ENCODE measurements around the gene NTF3. TPM values are rescaled to one million over a fixed set of nuclear protein-coding genes. Genes with fewer than 3 reads are reported as not detected.

Gene NTF3
- total and polyA plus RNA-seq, 7 donors: 0.16 to 0.62 (median 0.29) TPM

DNA sequence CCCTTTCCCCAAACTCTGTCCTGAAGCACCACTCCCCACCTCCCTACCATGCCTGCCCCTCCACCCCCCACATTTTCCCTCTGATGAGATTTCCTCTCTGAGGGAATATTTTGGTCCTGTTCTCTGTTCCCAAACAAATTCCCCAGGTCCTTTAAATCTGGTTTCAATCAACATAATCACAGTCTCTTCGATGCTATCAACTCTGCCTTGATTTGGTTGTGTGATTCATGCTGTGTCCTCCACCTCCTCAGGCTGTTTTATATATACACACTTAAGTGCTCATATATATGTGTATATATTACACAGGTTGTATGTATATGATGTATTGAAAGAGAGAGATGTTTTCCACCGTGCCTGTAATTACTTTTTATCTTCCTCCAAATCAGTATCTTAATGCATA, 36.0 kb downstream of the NTF3 start:
- Histone ChIP-seq H3K4me1 (no peaks in the 10 kb centered on the region), H3K27me3 (ENCODE audit: insufficient read depth in 3 of 3, low read length in 2 of 3) (no peaks in the 10 kb centered on the region), H3K27ac (no peak overlapping the region), H3K4me3 (no peak overlapping the region), H3K36me3 (ENCODE audit: insufficient read depth in 1 of 2, low read depth in 1 of 2) (no peaks in the 10 kb centered on the region), H3K9me3 (no peaks in the 10 kb centered on the region)
- intact Hi-C loops (cut with DNase I): no loop called here
- TF ChIP-seq, protein P1, sequence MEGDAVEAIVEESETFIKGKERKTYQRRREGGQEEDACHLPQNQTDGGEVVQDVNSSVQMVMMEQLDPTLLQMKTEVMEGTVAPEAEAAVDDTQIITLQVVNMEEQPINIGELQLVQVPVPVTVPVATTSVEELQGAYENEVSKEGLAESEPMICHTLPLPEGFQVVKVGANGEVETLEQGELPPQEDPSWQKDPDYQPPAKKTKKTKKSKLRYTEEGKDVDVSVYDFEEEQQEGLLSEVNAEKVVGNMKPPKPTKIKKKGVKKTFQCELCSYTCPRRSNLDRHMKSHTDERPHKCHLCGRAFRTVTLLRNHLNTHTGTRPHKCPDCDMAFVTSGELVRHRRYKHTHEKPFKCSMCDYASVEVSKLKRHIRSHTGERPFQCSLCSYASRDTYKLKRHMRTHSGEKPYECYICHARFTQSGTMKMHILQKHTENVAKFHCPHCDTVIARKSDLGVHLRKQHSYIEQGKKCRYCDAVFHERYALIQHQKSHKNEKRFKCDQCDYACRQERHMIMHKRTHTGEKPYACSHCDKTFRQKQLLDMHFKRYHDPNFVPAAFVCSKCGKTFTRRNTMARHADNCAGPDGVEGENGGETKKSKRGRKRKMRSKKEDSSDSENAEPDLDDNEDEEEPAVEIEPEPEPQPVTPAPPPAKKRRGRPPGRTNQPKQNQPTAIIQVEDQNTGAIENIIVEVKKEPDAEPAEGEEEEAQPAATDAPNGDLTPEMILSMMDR (IDR thresholded peaks at IDR 0.05): no peak
- 78 to 85% (median 82%) methylated on average over 2 of the region's 2 CpGs for WGBS, 3 donors
- DNase-seq (no peak), ATAC-seq (no peak)

DNA sequence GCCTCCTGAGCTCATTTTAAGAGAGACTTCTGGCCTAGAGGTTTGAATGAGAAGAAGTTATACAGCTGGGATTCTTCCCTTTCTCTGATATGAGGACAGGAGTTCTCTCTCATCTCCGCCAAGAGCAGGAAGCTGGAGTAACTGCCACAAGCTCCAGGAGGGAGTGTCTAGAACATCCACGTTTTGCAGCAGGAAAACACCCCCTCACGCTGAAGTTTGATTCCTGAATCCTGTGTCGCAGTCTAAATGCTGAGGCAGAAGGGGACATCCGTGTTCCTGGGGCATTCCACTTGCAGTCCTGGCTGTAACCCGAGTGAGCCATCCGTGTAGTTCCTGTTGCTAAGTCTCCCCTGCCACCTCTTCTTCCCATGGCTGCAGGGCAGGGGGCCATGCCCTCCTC, 38.3 kb downstream of the NTF3 start:
- Histone ChIP-seq H3K36me3 (ENCODE audit: insufficient read depth in 1 of 2, low read depth in 1 of 2) (no peaks in the 10 kb centered on the region), H3K27ac (no peak overlapping the region), H3K4me1 (no peaks in the 10 kb centered on the region), H3K9me3 (no peaks in the 10 kb centered on the region), H3K27me3 (ENCODE audit: insufficient read depth in 3 of 3, low read length in 2 of 3) (peaks cover 0 to 7% (median 0%) of the 10 kb centered on the region in 3 donors), H3K4me3 (no peak overlapping the region)
- 60 to 66% (median 60%) methylated on average over 7 of the region's 7 CpGs for WGBS, 3 donors
- intact Hi-C loops (cut with DNase I): no loop called here
- no peak for DNase-seq
- TF ChIP-seq, protein P1 (IDR thresholded peaks at IDR 0.05): no peak
- ATAC-seq: no peak

DNA sequence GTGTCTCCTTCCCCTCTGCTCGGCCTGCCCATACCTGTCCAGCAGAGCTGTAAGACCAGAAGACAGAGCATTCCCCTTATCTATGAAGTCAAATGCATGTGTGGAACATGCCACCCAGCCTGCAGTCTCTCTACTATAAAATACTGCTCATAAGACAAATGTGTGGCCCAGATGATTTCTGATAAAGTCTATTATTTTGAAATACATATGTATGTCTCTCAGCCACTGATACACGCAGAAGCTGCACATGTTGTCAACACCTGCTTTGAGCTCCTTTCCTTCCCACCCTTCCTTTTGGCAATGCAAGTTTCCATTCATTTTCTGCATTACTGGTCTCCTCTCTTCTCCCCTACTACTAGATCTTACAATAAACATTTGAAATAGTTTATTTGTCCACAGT, 38.8 kb downstream of the NTF3 start:
- H3K27me3 ChIP-seq (ENCODE audit: insufficient read depth in 3 of 3, low read length in 2 of 3): peaks cover 0 to 7% (median 0%) of the 10 kb centered on the region in 3 donors
- WGBS, 3 donors: 73 to 83% (median 80%) methylated on average over 2 of the region's 2 CpGs
- DNase-seq (no peak), ATAC-seq (no peak)
- no peaks in the 10 kb centered on the region for H3K4me1 ChIP-seq
- no peak overlapping the region for H3K4me3 ChIP-seq
- H3K27ac ChIP-seq: no peak overlapping the region
- intact Hi-C loops (cut with DNase I): no loop called here
- TF ChIP-seq, protein P1 (IDR thresholded peaks at IDR 0.05): no peak
- no peaks in the 10 kb centered on the region for H3K9me3 ChIP-seq
- no peaks in the 10 kb centered on the region for H3K36me3 ChIP-seq (ENCODE audit: insufficient read depth in 1 of 2, low read depth in 1 of 2)

DNA sequence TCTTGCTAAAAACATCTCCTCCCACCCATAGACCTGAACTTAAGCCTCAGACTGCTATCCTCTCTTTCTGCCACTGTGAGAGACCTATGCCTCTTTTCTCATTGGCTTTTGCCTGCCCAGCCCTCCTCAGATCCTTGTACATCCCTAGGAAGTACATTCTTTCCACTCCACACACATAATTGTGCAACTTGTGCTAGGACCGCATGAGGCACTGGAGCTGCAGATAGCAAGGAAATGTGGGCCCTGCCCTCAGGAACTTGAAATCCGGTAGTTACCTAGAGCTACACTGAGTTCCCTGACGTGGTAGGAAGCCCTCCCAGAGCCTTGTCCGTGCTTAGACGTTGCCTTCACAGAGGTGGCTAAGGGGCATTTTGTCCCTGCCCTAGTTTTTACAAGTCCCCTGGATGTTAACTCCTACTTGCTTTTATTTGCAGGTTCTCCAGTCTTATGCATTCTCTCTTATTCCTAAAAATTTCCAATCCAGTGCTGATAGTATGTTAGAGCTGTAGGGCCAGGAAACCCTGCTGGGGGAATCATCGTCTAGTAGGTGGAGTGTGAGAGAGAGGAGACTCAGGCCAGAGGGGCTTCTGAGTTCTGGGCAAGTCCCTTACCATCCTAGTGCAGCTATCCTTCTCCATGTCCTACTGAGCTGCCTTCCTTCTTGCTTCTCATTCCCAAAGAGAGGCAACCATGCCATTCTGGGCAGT, 41.3 kb downstream of the NTF3 start:
- Histone ChIP-seq H3K4me1 (no peaks in the 10 kb centered on the region), H3K27ac (no peak overlapping the region), H3K9me3 (no peaks in the 10 kb centered on the region), H3K36me3 (ENCODE audit: insufficient read depth in 1 of 2, low read depth in 1 of 2) (no peaks in the 10 kb centered on the region), H3K4me3 (no peak overlapping the region), H3K27me3 (ENCODE audit: insufficient read depth in 3 of 3, low read length in 2 of 3) (peaks cover 0 to 7% (median 0%) of the 10 kb centered on the region in 3 donors)
- TF ChIP-seq, protein P1 (IDR thresholded peaks at IDR 0.05): no peak
- DNase-seq (no peak), ATAC-seq (no peak)
- 80 to 85% (median 83%) methylated on average over 6 of the region's 6 CpGs for whole genome bisulfite sequencing, 3 donors
- intact Hi-C loops (cut with DNase I): no loop called here

DNA sequence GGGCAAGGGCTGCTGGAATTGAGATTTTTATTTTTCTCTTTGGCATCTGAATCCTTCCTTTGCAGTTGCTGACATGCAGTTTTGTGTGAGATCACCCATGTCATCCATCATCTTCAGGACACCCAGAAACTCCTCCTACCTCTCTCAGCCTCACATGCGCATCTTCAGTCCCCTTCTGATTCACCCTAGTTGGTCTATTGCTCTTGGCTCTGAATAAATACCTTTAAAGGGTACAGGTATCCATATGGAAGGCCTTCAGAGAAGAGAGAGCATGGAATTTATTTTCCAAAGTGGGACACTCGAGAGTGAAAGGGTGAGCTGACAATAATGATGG, 41.8 kb downstream of the NTF3 start:
- no peak for ATAC-seq
- H3K27ac ChIP-seq: no peak overlapping the region
- H3K27me3 ChIP-seq (ENCODE audit: insufficient read depth in 3 of 3, low read length in 2 of 3): peaks cover 0 to 7% (median 0%) of the 10 kb centered on the region in 3 donors
- intact Hi-C loops (cut with DNase I): no loop called here
- H3K36me3 ChIP-seq (ENCODE audit: insufficient read depth in 1 of 2, low read depth in 1 of 2): no peaks in the 10 kb centered on the region
- H3K9me3 ChIP-seq: no peaks in the 10 kb centered on the region
- TF ChIP-seq, protein P1 (IDR thresholded peaks at IDR 0.05): no peak
- H3K4me1 ChIP-seq: no peaks in the 10 kb centered on the region
- WGBS, 3 donors: 90 to 94% (median 92%) methylated on average over 2 of the region's 2 CpGs
- H3K4me3 ChIP-seq: no peak overlapping the region
- no peak for DNase-seq

Measured in psoas muscle (tissue), 8 donors.